Measurements from ENCODE around the gene SLC36A1.

SLC36A1 gene

GRCh38 chr5:151449839-151450238 is 2.4 kb downstream of the SLC36A1 start:
- no peak for DNase-seq (ENCODE audit: low read depth)
- no peak for TF ChIP-seq MYC (IDR thresholded peaks at IDR 0.05; ENCODE audit: low read depth, low read length)
- TF ChIP-seq MAX (IDR thresholded peaks at IDR 0.05; ENCODE audit: low read depth, low read length), result no peak
- no peak for TF ChIP-seq CTCF (IDR thresholded peaks at IDR 0.05; ENCODE audit: low read depth, low read length)
- H3K4me3 ChIP-seq (ENCODE audit: low read depth, low read length), result peak overlapping the region; percentile 89

- H3K4me3 ChIP-seq (ENCODE audit: low read depth, low read length), result no peak overlapping the region
- TF ChIP-seq POLR2A (IDR thresholded peaks at IDR 0.05; ENCODE audit: extremely low read depth, insufficient read length) (no peak), MYC (IDR thresholded peaks at IDR 0.05; ENCODE audit: low read depth, low read length) (no peak), CTCF (IDR thresholded peaks at IDR 0.05; ENCODE audit: low read depth, low read length) (no peak), MAX (IDR thresholded peaks at IDR 0.05; ENCODE audit: low read depth, low read length) (no peak)
- no peak for DNase-seq (ENCODE audit: low read depth)
Observed at GRCh38 chr5:151450605-151451004, 3.2 kb downstream of the SLC36A1 start.

GRCh38 chr5:151451626-151452520 is 4.5 kb downstream of the SLC36A1 start:
- TF ChIP-seq POLR2A (IDR thresholded peaks at IDR 0.05; ENCODE audit: extremely low read depth, insufficient read length) (no peak), CTCF (IDR thresholded peaks at IDR 0.05; ENCODE audit: low read depth, low read length) (no peak), MYC (IDR thresholded peaks at IDR 0.05; ENCODE audit: low read depth, low read length) (no peak), MAX (IDR thresholded peaks at IDR 0.05; ENCODE audit: low read depth, low read length) (no peak)
- peak; percentile 34 for DNase-seq (ENCODE audit: low read depth)
- H3K4me3 ChIP-seq (ENCODE audit: low read depth, low read length), result no peak overlapping the region

GRCh38 chr5:151454166-151454565 is 6.8 kb downstream of the SLC36A1 start:
- TF ChIP-seq CTCF (IDR thresholded peaks at IDR 0.05; ENCODE audit: low read depth, low read length), result no peak
- TF ChIP-seq MAX (IDR thresholded peaks at IDR 0.05; ENCODE audit: low read depth, low read length), result no peak
- TF ChIP-seq POLR2A (IDR thresholded peaks at IDR 0.05; ENCODE audit: extremely low read depth, insufficient read length), result no peak
- TF ChIP-seq MYC (IDR thresholded peaks at IDR 0.05; ENCODE audit: low read depth, low read length), result no peak
- no peak overlapping the region for H3K4me3 ChIP-seq (ENCODE audit: low read depth, low read length)
- DNase-seq (ENCODE audit: low read depth), result peak; percentile 24

GRCh38 chr5:151454889-151455288 is 7.5 kb downstream of the SLC36A1 start:
- no peak overlapping the region for H3K4me3 ChIP-seq (ENCODE audit: low read depth, low read length)
- TF ChIP-seq MAX (IDR thresholded peaks at IDR 0.05; ENCODE audit: low read depth, low read length) (no peak), CTCF (IDR thresholded peaks at IDR 0.05; ENCODE audit: low read depth, low read length) (no peak)
- no peak for DNase-seq (ENCODE audit: low read depth)

All from NB4 (cell line).